ENCODE data around the gene MTX1. TPM values are rescaled to one million over a fixed set of nuclear protein-coding genes. Genes with fewer than 3 reads are reported as not detected.

MTX1 gene
- total RNA-seq, 4 donors from 2014 or later = 14.4 to 26.9 (median 24.6) TPM

DNA sequence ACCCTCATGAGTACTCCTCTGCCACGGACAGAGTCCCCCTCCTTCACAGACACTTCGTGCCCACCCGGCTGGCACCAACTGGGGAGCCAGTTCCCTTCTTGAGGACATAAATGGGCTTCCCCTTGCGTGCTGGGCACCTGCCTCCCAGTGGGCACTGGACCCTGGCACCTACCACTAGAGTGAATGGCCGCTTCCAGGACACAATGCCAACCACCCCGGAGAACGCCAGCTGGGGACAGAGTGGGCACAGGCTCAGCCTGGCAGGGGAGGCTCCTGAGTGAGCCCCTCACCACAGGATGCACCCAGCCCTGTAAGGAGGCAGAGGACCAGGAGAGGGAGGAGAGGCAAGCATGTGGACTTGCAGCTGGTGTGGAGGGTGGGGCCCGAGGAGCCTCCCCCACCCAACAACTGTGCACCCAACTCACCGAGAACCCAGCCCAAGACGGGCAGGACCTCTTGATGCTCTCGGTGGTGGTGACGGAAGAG lies 45.8 kb downstream of the MTX1 start:
- Histone ChIP-seq H3K27me3 (no peaks in the 10 kb centered on the region), H3K36me3 (peaks cover 0 to 17% of the 10 kb centered on the region in 2 donors), H3K4me3 (peak overlapping the region; percentile 78 to 92 (median 90)), H3K27ac (peak overlapping the region; percentile 91 to 95 (median 92)), H3K4me1 (peaks cover 17 to 30% of the 10 kb centered on the region in 2 donors), H3K9me3 (no peaks in the 10 kb centered on the region)
- intact Hi-C loops (cut with DNase I; ENCODE audit: low total_unique reads) = loop anchor here (2.0 kb wide), 1 partner anchor 55 kb away; the partner anchor contains the start of gene FDPS
- in situ Hi-C loops (cut with MboI; ENCODE audit: low sequenced_read_pairs in 4 of 4) = loop anchor here in 1 of 4 donors (10.0 kb wide), 1 partner anchor 61 kb away; no protein-coding TSS in a partner anchor
- no peak for TF ChIP-seq POLR2A (IDR thresholded peaks at IDR 0.05)
- TF ChIP-seq, protein P1, sequence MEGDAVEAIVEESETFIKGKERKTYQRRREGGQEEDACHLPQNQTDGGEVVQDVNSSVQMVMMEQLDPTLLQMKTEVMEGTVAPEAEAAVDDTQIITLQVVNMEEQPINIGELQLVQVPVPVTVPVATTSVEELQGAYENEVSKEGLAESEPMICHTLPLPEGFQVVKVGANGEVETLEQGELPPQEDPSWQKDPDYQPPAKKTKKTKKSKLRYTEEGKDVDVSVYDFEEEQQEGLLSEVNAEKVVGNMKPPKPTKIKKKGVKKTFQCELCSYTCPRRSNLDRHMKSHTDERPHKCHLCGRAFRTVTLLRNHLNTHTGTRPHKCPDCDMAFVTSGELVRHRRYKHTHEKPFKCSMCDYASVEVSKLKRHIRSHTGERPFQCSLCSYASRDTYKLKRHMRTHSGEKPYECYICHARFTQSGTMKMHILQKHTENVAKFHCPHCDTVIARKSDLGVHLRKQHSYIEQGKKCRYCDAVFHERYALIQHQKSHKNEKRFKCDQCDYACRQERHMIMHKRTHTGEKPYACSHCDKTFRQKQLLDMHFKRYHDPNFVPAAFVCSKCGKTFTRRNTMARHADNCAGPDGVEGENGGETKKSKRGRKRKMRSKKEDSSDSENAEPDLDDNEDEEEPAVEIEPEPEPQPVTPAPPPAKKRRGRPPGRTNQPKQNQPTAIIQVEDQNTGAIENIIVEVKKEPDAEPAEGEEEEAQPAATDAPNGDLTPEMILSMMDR (IDR thresholded peaks at IDR 0.05 in 4 of 5, conservative IDR thresholded peaks at IDR 0.05 in 1 of 5) = no peak
- DNase-seq = no peak
- peak in 1 of 2 donors; percentile 1 for ATAC-seq

DNA sequence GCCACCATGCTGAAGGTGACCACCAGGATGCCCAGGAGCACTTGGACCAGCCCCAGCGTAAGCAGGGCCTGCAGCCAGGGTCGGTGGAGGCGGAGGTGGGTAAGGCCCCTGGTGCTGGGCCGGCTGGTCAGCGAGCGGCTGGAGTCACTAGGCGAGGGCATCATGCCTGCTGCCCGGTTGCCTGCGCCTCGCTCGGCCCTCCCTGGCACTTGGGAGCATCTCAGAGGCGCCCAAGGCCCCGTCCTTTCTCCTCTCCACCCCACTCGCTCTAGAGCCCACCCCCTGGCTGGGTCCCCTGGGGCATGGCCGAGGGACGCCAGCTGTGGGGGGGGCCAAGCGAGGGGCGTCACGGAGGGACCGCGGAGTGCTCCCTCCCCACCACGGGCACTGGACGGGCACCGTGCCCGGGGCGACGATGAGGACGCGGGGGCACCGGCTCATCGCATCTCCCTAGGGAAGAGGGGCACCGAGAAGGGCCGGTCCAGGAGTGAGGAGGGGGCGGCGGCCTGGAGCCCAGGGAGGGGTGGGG lies 46.3 kb downstream of the MTX1 start:
- TF ChIP-seq, protein P1 (IDR thresholded peaks at IDR 0.05 in 4 of 5, conservative IDR thresholded peaks at IDR 0.05 in 1 of 5) = no peak
- no peak for TF ChIP-seq POLR2A (IDR thresholded peaks at IDR 0.05)
- intact Hi-C loops (cut with DNase I; ENCODE audit: low total_unique reads) (loop anchor here (2.0 kb wide), 1 partner anchor 54 kb away; the partner anchor contains the start of gene FDPS), in situ Hi-C loops (cut with MboI; ENCODE audit: low sequenced_read_pairs in 4 of 4) (loop anchor here in 1 of 4 donors (10.0 kb wide), 1 partner anchor 60 kb away; no protein-coding TSS in a partner anchor)
- peak in 1 of 2 donors; percentile 23 for DNase-seq
- Histone ChIP-seq H3K4me1 (peaks cover 17 to 30% of the 10 kb centered on the region in 2 donors), H3K27me3 (no peaks in the 10 kb centered on the region), H3K36me3 (peaks cover 0 to 21% of the 10 kb centered on the region in 2 donors), H3K9me3 (no peaks in the 10 kb centered on the region), H3K4me3 (peak overlapping the region; percentile 78 to 92 (median 90)), H3K27ac (peak overlapping the region; percentile 91 to 95 (median 92))
- peak; percentile 15 to 23 for ATAC-seq

DNA sequence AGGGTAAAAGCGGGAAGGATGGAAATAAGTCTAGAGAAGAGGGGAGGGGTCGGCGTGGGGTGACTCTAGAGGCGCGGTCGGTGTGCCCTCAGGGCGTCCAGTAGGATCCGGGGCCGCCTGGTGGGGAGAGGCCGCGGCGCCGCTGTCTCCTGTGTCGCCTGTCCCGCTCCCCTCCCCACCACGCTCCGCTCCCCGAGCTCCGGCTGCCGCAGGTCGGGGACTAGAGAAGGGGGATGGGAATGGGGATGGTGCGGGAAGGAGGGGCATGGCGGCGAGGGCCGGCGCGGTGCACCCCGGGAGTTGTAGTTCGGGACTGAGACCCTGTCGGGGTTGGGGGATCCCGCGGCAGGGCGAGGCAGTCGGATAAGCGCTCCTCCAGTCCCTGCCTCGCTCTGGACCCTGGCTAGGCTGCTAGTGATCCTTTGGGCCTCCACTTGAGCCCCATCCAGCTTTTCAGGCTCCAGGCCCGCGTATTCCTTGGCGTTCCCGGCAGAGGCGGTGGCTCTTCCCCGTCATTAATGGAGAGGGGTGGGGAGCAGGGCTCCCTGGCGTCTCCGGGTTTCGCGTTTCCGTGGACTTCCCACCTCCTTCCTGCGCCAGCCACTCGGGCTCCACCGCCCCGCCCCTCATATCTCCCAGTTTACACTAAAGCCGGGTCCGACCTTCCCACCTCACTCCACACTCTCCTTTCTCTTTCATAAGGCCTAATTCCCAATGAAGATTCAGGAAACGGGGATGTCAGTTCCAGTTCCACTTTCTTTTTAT lies 46.9 kb downstream of the MTX1 start, which contains the start of gene ENTREP3:
TSS of gene ENTREP3 (minus strand) at position 241 of the 765 bp plus-strand sequence. CDS start 606 bp downstream, outside the sequence.
- H3K4me3 ChIP-seq = peak within 1 kb of the TSS; percentile 78 to 92 (median 90)
- intact Hi-C loops (cut with DNase I; ENCODE audit: low total_unique reads) (loop anchor here (2.0 kb wide), 1 partner anchor 53 kb away; the partner anchor contains the start of gene FDPS), in situ Hi-C loops (cut with MboI; ENCODE audit: low sequenced_read_pairs in 4 of 4) (loop anchor here in 1 of 4 donors (10.0 kb wide), 1 partner anchor 59 kb away; no protein-coding TSS in a partner anchor)
- H3K9me3 ChIP-seq = no peaks in the 10 kb centered on the region
- H3K4me1 ChIP-seq = peaks cover 17 to 30% of the 10 kb centered on the region in 2 donors
- peak; percentile 56 to 66 for TF ChIP-seq POLR2A (IDR thresholded peaks at IDR 0.05)
- TF ChIP-seq, protein P1 (IDR thresholded peaks at IDR 0.05 in 4 of 5, conservative IDR thresholded peaks at IDR 0.05 in 1 of 5) = no peak
- DNase-seq = peak; percentile 80 to 82
- peak within 1 kb of the TSS; percentile 91 to 95 (median 92) for H3K27ac ChIP-seq
- no peaks in the 10 kb centered on the region for H3K27me3 ChIP-seq
- peak; percentile 88 to 89 for ATAC-seq
- H3K36me3 ChIP-seq = peaks cover 0 to 27% of the 10 kb centered on the region in 2 donors

DNA sequence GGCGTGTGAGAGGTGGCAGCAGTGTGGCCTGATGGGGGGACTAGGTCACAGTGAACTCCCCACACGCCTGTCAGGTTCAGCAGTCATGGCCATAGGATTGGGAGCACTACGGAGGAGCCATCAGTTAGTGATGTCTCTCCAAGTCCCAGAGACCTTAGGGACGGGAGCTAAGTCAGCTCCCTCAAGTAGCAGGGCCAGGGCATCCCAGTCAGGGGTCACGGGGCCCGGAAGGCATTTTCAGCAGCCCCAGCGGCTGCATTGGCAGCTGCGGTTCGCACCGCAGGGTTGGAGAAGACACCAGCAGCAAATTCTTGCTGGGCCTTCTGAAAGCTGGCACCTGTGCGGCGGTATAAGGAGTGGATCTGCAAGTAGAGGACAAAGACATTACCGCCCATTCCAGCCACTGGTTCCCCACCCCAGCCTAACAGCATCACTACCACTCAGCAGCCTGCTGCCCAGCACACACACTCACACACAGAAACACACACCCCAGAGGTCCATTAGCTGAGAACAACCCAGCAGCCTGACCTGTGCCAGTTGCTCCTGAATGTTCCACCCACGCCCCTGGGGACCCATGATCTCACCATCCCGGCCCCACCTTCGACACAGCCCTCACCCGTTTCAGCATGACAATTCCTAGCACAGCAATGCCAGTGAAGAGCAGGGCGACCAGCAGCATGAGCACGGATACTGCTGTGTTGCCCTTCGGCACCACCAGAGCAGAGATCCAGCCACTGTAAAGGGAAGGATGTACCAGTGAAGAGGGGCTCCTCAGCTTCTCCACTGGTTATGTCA lies 47.8 kb downstream of the MTX1 start:
- peaks cover 0 to 28% of the 10 kb centered on the region in 2 donors for H3K36me3 ChIP-seq
- TF ChIP-seq, protein P1 (IDR thresholded peaks at IDR 0.05 in 4 of 5, conservative IDR thresholded peaks at IDR 0.05 in 1 of 5) = no peak
- TF ChIP-seq POLR2A (IDR thresholded peaks at IDR 0.05) = no peak
- no peaks in the 10 kb centered on the region for H3K27me3 ChIP-seq
- H3K4me3 ChIP-seq = peak overlapping the region; percentile 78 to 92 (median 90)
- peak in 1 of 2 donors; percentile 32 for DNase-seq
- no peaks in the 10 kb centered on the region for H3K9me3 ChIP-seq
- H3K27ac ChIP-seq = peak overlapping the region; percentile 91 to 95 (median 92)
- in situ Hi-C loops (cut with MboI; ENCODE audit: low sequenced_read_pairs in 4 of 4) = loop anchor here in 1 of 4 donors (10.0 kb wide), 1 partner anchor 59 kb away; no protein-coding TSS in a partner anchor
- ATAC-seq = no peak
- intact Hi-C loops (cut with DNase I; ENCODE audit: low total_unique reads) = no loop called here
- H3K4me1 ChIP-seq = peaks cover 19 to 31% of the 10 kb centered on the region in 2 donors

Measured in gastrocnemius medialis (tissue), 4 donors.